NCI-H2081 treated with DMSO at 0.1 percent for 48 hours (cell line): ENCODE results near the gene LRRC4C.

Experiments
- DNase-seq: peaks from one replicate; lab custom pipeline; 2025; lab: John Stamatoyannopoulos, UW

LRRC4C gene

GRCh38 chr11:41323446-41323845 is 136.0 kb downstream of the LRRC4C start:
- DNase-seq: no peak

DNA sequence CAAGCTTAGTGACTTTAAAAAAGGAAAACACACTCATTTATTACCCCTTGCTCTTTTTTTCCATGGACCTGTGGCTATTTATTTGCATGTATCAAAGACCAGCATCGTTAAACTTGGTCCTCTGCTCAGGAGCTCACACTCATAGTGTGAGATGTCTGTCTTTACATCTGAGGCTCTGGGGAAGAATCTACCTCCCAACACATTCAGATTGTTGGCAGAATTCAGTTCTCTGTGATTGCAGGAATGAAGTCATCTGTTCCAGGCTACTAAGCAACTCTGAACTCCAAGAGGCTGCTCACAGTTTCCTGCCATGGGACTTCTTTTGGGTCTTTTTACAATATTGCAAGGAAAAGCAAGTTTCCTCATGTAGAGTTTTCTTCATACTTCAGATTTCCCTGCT is 138.8 kb downstream of the LRRC4C start:
- DNase-seq: no peak

DNA sequence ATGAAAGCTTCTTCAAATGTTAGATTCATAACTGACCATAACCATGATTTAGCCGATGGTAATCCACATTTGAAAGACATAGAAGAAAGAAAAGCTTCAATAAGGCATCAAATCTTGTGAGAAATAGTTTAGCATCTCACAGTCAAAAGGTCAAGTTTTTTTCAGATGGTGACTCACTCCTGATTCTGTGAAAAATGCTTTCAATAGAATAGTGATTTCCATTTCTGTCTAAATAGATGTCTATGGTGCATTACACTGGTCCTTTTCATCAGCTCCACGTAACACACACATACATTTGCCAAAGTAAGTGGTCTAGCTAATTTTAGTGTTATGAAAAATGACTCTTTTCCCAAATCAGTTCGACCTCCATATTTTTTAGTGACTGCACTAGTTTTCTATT is 139.2 kb downstream of the LRRC4C start:
- no peak for DNase-seq

DNA sequence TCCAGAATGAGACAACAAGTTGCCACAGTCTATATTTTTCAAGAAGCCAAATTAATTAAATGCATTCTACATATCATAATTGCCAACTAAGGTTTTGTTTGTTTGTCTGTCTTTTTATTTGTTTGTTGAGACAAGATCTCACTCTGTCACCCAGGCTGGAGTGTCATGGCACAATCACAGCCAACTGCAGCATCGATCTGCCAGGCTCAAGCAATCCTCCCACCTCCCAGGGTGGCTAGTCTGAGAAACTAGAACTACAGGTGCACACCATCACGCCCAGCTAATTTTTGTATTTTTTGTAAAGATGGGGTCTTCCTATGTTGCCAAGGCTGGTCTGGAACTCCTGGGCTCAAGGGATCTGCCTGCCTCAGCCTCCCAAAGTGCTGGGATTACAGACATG is 140.0 kb downstream of the LRRC4C start:
- DNase-seq: no peak

- no peak for DNase-seq
Observed at GRCh38 chr11:41316751-41317150, 142.7 kb downstream of the LRRC4C start.

DNA sequence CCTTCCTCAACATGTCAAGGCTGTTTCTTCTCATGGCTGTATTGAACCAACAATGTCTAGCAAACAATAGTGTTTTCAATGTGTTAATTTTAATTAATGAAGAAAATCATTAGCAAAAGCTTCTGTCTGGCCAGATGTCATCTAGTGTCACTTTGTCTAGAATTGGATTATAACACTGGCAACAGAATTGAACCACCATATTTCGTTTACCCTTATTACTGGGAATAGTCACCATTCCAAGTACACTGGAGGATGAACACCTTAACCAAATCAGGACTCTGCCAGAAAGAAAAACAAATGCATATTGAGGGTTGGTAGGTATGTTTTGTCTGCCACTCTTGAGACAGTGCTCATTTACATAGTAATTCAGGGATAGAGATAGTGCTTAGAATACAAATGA is 146.2 kb downstream of the LRRC4C start:
- DNase-seq: no peak

DNA sequence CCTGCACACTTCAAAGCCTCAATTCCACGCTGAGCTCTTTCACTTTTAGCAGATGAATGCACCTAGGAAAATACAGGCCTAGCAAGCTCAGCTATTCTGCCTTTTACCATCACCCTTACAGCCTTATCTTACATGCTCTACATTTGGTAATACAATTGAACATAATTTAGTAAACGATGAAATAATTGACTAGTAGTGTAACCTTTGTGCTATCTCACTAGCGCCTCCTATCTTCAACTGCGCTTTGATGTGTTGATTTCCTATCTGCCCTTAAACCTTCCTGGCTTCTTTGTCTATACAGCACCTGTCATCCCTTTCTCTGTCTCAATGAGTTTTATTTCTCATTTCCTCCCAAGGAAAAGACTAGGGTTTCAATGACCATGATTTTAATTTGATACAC is 149.7 kb downstream of the LRRC4C start:
- DNase-seq: no peak

GRCh38 chr11:41309111-41309522 is 150.3 kb downstream of the LRRC4C start:
- no peak for DNase-seq

DNA sequence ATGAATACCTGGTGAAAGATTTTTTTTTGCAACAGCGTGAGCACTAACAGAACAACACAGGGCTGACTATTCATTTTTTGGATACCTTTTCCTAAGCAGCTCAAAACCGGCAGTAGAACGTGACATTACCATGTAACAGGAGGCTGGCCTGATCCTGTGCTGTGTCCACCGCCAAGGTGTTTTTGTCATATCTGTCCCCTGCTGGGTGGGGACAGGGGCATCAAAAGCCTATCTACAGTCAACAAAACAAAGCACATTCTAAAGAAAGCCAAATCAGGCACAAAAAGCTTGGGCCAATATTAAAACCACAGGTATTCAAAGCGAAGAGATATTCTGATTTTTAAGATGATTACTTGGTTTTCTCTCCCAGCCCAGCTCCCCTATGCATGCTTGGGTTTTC is 151.2 kb downstream of the LRRC4C start:
- no peak for DNase-seq

- DNase-seq: no peak
Observed at GRCh38 chr11:41307296-41308080, 152.0 kb downstream of the LRRC4C start.

- no peak for DNase-seq
Observed at GRCh38 chr11:41306431-41306830, 153.0 kb downstream of the LRRC4C start.

DNA sequence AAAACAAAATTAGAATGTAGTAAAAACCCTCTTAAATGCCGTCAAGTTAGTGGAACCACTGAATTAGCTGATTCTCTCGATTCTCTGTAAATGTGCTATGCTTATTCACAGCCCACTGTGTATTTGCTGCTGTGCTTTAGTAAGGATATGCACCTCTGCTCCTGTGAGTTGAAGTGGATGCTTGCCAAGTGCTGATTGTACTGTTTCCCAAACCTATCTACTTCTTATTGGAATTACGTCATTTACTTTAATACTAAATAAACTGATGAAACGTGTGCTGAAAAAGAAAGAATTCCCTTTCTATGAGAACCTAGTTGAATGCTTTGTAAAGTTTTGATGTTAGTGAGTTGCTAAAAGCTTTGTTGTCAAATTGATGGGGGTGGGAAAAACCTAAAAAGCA is 158.4 kb downstream of the LRRC4C start:
- no peak for DNase-seq

- DNase-seq: no peak
Observed at GRCh38 chr11:41289408-41289807, 170.0 kb downstream of the LRRC4C start.

DNA sequence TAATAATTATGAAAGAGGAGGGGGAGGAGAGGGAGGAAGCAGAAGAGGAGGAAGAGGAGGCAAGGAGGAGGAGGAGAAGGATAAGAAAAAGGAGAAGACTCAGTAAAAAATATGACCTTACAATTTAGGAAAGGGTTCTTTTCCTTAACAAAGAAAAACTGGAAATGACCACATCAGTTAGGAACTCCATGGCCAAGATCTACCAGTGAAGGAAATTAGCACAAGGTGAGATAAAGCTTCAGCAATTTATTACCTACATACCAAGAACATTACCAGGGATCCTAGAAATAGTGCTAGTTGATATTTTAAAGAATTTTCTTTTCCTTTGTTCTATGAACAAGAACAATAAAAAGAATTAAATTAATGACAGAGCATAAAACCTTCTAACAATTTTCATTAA is 172.7 kb downstream of the LRRC4C start:
- DNase-seq: no peak

DNA sequence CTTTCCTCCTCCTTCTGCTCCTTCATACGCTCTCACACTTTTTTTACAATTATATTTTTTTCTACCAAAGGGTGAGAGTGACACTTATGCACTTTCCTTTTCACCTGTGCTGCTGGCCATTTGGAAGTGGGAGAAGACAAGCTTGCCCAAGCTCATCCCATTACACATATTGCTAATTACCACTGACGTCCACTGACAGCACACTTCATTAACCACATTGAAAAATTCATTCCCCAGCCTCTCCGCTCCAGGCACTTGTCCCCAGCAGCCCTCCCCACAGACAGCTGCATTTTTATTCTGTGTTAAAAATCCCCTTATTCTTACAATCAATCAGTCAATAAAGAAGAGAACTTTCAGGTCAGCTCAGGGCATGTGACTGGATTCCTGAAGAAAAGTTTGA is 175.1 kb downstream of the LRRC4C start:
- DNase-seq: no peak

DNA sequence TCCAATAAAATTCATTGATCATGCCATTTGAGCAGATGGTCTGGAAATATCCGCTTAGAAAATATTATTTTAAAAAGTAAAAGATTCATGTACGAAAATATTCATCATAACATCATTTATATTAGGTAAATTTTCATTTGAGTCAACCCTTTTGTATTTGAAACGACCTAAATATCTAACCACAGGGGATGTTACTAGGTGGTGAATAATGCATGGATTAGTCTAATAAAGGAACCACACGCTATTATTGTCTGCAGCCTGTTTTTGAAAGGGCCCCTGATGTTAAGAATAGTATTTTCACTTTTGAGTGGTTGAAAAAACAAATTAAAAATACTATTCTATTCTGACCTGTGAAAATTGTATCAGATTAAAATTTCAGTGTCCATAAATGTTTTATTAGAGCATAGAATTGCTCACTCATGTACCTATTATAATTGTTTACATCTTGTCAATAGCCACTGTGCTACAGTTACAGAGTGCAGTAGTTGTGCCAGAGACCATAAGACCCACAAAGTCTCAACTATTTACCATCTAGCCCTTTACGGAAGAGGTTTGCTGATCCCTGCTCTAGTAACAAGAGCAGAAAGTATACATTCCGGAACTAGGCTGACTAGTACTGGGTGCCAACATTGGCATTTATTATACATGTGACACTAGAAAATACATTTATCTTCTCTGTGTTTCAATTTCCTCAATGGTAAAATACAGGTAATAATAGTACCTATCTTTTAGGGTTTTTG is 176.1 kb downstream of the LRRC4C start:
- DNase-seq: no peak

- no peak for DNase-seq
Observed at GRCh38 chr11:41282395-41282794, 177.1 kb downstream of the LRRC4C start.

- DNase-seq: no peak
Observed at GRCh38 chr11:41281131-41281742, 178.2 kb downstream of the LRRC4C start.

DNA sequence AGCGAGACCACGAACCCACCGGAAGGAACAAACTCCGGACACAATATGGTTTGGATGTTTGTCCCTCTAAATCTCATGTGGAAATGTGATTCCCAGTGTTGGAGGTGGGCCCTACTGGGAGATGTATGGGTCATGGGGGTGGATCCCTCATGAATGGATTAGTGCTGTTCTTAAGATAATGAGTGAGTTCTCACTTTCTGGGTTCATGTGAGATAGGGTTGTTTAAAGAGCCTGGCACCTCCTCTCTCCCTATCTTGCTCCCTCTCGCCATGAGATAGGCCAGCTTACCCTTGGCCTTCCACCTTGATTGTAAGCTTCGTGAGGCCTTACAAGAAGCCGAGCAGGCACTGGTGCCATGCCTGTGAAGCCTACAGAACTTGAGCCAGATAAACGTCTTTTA is 184.6 kb downstream of the LRRC4C start:
- DNase-seq: no peak

DNA sequence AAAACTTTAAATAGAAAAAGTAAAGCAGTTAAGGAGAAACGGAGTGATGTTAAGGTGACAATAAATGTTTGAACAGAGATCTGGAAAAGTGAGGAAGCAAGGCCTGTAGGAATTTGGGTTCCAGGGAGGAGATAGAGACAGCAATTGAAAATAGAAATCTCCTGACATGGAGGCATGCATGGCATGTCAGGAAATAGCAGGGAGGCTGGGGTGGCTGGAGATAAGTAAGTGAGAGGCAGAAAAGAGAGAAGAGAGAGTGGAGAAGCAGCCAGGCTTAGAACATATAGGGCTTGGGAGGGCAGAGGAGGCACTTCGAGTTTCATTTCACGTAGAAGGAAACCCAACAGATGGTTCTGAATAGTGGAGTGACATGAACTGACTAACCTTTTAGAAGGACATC is 185.5 kb downstream of the LRRC4C start:
- no peak for DNase-seq

GRCh38 chr11:41267451-41267850 is 192.0 kb downstream of the LRRC4C start:
- no peak for DNase-seq

DNA sequence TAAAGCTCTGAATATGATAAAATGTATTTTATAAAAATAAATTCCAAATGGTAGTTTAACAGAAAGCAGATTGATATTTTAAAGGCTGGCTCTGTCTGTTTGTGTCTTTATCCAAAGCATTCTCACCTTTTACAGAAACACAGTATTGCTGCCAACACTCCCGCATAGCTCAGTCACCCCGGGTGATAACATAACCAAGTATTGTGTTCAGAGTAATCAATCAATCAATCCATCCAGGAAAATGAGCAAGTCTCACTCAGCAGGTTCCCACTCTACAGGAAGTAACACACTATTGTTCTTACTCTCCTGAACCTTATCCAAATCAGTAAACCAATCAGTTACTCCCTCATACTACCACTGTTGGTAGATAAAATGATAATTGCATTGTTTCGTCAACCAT is 203.4 kb downstream of the LRRC4C start:
- DNase-seq: no peak

- DNase-seq: no peak
Observed at GRCh38 chr11:41254966-41255365, 204.5 kb downstream of the LRRC4C start.
